GM12874 (cell line): ENCODE results near the gene CCER1.

Source experiments
- CTCF ChIP-seq: IDR thresholded peaks from 2 replicates; pipeline ENCODE4 v1.5.1; 2011; ENCODE audit warnings: low read depth, mild to moderate bottlenecking, control low read depth, low read length, moderate library complexity; ENCODE audit not compliant: insufficient read depth

The CCER1 gene

GRCh38 chr12:90958347-90958746 lies 3.4 kb upstream of the CCER1 start:
- TF ChIP-seq CTCF: no peak

GRCh38 chr12:90954428-90954827 lies 548 bp downstream of the CCER1 start:
- no peak for TF ChIP-seq CTCF

- peak; percentile 55 for TF ChIP-seq CTCF
These were observed 987 bp downstream of the CCER1 start for GRCh38 chr12:90953956-90954421.

GRCh38 chr12:90951432-90952105 lies 3.4 kb downstream of the CCER1 start:
- no peak for TF ChIP-seq CTCF

GRCh38 chr12:90947869-90948268 lies 7.1 kb downstream of the CCER1 start:
- no peak for TF ChIP-seq CTCF

- TF ChIP-seq CTCF: no peak
These were observed 9.8 kb downstream of the CCER1 start for GRCh38 chr12:90945070-90945649.

- TF ChIP-seq CTCF: no peak
These were observed 11.7 kb downstream of the CCER1 start for GRCh38 chr12:90943255-90943654.
